Measurements from ENCODE around the gene PLEKHA8.
"Not testable (repeated sequence)": the region's sequence is repeated elsewhere in the genome, so short reads cannot be mapped to it uniquely, and the experiment has no call there.

Gene PLEKHA8

GRCh38 chr7:30066687-30067086, 38.5 kb downstream of the PLEKHA8 start:
- DNase-seq (ENCODE audit: low spot score) = no peak

GRCh38 chr7:30068117-30068516, 39.9 kb downstream of the PLEKHA8 start:
- no peak for DNase-seq (ENCODE audit: low spot score)

GRCh38 chr7:30069096-30069867, 41.1 kb downstream of the PLEKHA8 start:
- no peak for DNase-seq (ENCODE audit: low spot score)

GRCh38 chr7:30070052-30070451, 41.8 kb downstream of the PLEKHA8 start:
- no peak for DNase-seq (ENCODE audit: low spot score)

GRCh38 chr7:30072735-30073134, 44.5 kb downstream of the PLEKHA8 start:
- no peak for DNase-seq (ENCODE audit: low spot score)

GRCh38 chr7:30074422-30075030, 46.3 kb downstream of the PLEKHA8 start:
- peak; percentile 43 for DNase-seq (ENCODE audit: low spot score)

- DNase-seq (ENCODE audit: low spot score) = no peak
These were observed 48.2 kb downstream of the PLEKHA8 start for GRCh38 chr7:30076411-30076810.

- DNase-seq (ENCODE audit: low spot score) = no peak
These were observed 50.1 kb downstream of the PLEKHA8 start for GRCh38 chr7:30078280-30078679.

GRCh38 chr7:30079880-30080279, 51.7 kb downstream of the PLEKHA8 start:
- no peak for DNase-seq (ENCODE audit: low spot score)

GRCh38 chr7:30080818-30081217, 52.6 kb downstream of the PLEKHA8 start:
- no peak for DNase-seq (ENCODE audit: low spot score)

- no peak for DNase-seq (ENCODE audit: low spot score)
These were observed 54.5 kb downstream of the PLEKHA8 start for GRCh38 chr7:30082686-30083085.

- DNase-seq (ENCODE audit: low spot score) = no peak
These were observed 55.1 kb downstream of the PLEKHA8 start for GRCh38 chr7:30083334-30083733.

GRCh38 chr7:30084212-30084611, 56.0 kb downstream of the PLEKHA8 start:
- no peak for DNase-seq (ENCODE audit: low spot score)

- no peak for DNase-seq (ENCODE audit: low spot score)
These were observed 58.3 kb downstream of the PLEKHA8 start for GRCh38 chr7:30086529-30086928.

- no peak for DNase-seq (ENCODE audit: low spot score)
These were observed 59.2 kb downstream of the PLEKHA8 start for GRCh38 chr7:30087371-30087770.

GRCh38 chr7:30088362-30088761, 60.1 kb downstream of the PLEKHA8 start:
- no peak for DNase-seq (ENCODE audit: low spot score)

GRCh38 chr7:30090111-30090510, 61.9 kb downstream of the PLEKHA8 start:
- no peak for DNase-seq (ENCODE audit: low spot score)

GRCh38 chr7:30091491-30091912, 63.3 kb downstream of the PLEKHA8 start:
- peak; percentile 40 for DNase-seq (ENCODE audit: low spot score)

- no peak for DNase-seq (ENCODE audit: low spot score)
These were observed 63.8 kb downstream of the PLEKHA8 start for GRCh38 chr7:30091987-30092386.

- no peak for DNase-seq (ENCODE audit: low spot score)
These were observed 65.3 kb downstream of the PLEKHA8 start for GRCh38 chr7:30093420-30093952.

- DNase-seq (ENCODE audit: low spot score) = not testable (repeated sequence)
These were observed 70.4 kb downstream of the PLEKHA8 start for GRCh38 chr7:30098599-30098998.

GRCh38 chr7:30102281-30102680, 74.1 kb downstream of the PLEKHA8 start:
- DNase-seq (ENCODE audit: low spot score) = no peak

- DNase-seq (ENCODE audit: low spot score) = no peak
These were observed 75.9 kb downstream of the PLEKHA8 start for GRCh38 chr7:30104157-30104556.
